IMR-90 (cell line): ENCODE data around the gene SSBP3. TPM values are rescaled to one million over a fixed set of nuclear protein-coding genes. Genes with fewer than 3 reads are reported as not detected.

Experiments
- ATAC-seq: fragments of 200-7000 bp; cut with Tn5 transposase; 2 replicates; pipeline ENCODE4 v1.9.1; 2020; ENCODE audit warnings: low read depth, mild to moderate bottlenecking, moderate library complexity
- BruUV-seq: library from RNA; stranded (reverse); fragments of 400-500 nt; replicated peaks from 2 replicates; lab custom pipeline; 2021; lab: Mats Ljungman, UMichigan
- CTCF ChIA-PET: fragments of 300-600 bp; formaldehyde crosslinking; extraction: SDS; loops from one replicate; lab custom pipeline; 2021; ENCODE audit warnings: antibody characterized with exemption; lab: Yijun Ruan, JAX
- POLR2A ChIA-PET: fragments of 300-600 bp; sonication (Branson Sonifier 250); formaldehyde crosslinking; loops from one replicate; lab custom pipeline; 2022; ENCODE audit warnings: antibody characterized with exemption; ENCODE audit not compliant: unreplicated experiment; lab: Charles Lee
- DNase-seq: peaks from one replicate; pipeline ENCODE4 v3.0.0; 2013
- H2AFZ ChIP-seq: replicated peaks from 2 replicates; pipeline ENCODE3; 2013; ENCODE audit warnings: low read length, mild to moderate bottlenecking; ENCODE audit not compliant: poor library complexity
- H2AK5ac ChIP-seq: 2 replicates; pipeline ENCODE4 v1.6.1; 2013; ENCODE audit warnings: low read depth, low read length, inconsistent platforms
- H2AK9ac ChIP-seq: replicated peaks from 2 replicates; pipeline ENCODE3; 2013; ENCODE audit warnings: mild to moderate bottlenecking, low read depth, low read length, moderate library complexity; ENCODE audit not compliant: poor library complexity
- H2BK120ac ChIP-seq: 2 replicates; pipeline ENCODE4 v1.6.1; 2013; ENCODE audit warnings: low read depth, low read length, inconsistent platforms
- H2BK15ac ChIP-seq: 3 replicates; pipeline ENCODE4 v1.6.1; 2013; ENCODE audit warnings: low read depth, low read length, inconsistent platforms
- H2BK20ac ChIP-seq: 2 replicates; pipeline ENCODE4 v1.6.1; 2013; ENCODE audit warnings: low read depth, mild to moderate bottlenecking, inconsistent platforms, low read length, moderate library complexity
- H2BK5ac ChIP-seq: 2 replicates; pipeline ENCODE4 v1.6.1; 2013; ENCODE audit warnings: mild to moderate bottlenecking, low read depth, low read length, inconsistent platforms; ENCODE audit not compliant: poor library complexity, severe bottlenecking
- H3K14ac ChIP-seq: replicated peaks from 2 replicates; pipeline ENCODE4 v1.6.1; 2013; ENCODE audit warnings: low read depth, low read length, inconsistent platforms
- H3K18ac ChIP-seq: 2 replicates; pipeline ENCODE4 v1.6.1; 2013; ENCODE audit warnings: low read depth, low read length, control low read depth
- H3K23ac ChIP-seq: 2 replicates; pipeline ENCODE4 v1.6.1; 2013; ENCODE audit warnings: low read depth, low read length, inconsistent platforms
- H3K27ac ChIP-seq: 2 replicates; pipeline ENCODE4 v1.5.1; 2013; ENCODE audit warnings: mild to moderate bottlenecking, control low read depth, low read length; ENCODE audit not compliant: insufficient read depth
- H3K27me3 ChIP-seq: 2 replicates; pipeline ENCODE4 v1.6.1; 2013; ENCODE audit warnings: low read length; ENCODE audit not compliant: control insufficient read depth, insufficient read depth
- H3K36me3 ChIP-seq: 2 replicates; pipeline ENCODE4 v1.6.1; 2013; ENCODE audit warnings: low read length, mixed read lengths; ENCODE audit not compliant: control insufficient read depth, insufficient read depth
- H3K4ac ChIP-seq: 2 replicates; pipeline ENCODE4 v1.6.1; 2013; ENCODE audit warnings: low read depth, low read length, inconsistent platforms
- H3K4me1 ChIP-seq: 2 replicates; pipeline ENCODE4 v1.6.1; 2013; ENCODE audit warnings: low read length, mixed read lengths; ENCODE audit not compliant: control insufficient read depth, insufficient read depth
- H3K4me2 ChIP-seq: 2 replicates; pipeline ENCODE4 v1.6.1; 2013; ENCODE audit warnings: low read depth, mild to moderate bottlenecking, control low read depth, low read length, moderate library complexity
- H3K4me3 ChIP-seq: 2 replicates; pipeline ENCODE4 v1.5.1; 2013; ENCODE audit warnings: low read depth, mild to moderate bottlenecking, control low read depth, low read length, moderate library complexity; ENCODE audit not compliant: insufficient read depth
- H3K56ac ChIP-seq: 2 replicates; pipeline ENCODE4 v1.6.1; 2013; ENCODE audit warnings: low read length, inconsistent platforms; ENCODE audit not compliant: insufficient read depth; ENCODE audit errors: extremely low read depth
- H3K79me1 ChIP-seq, 2 experiments: 2 replicates each; pipeline ENCODE4 v1.6.1; 2013; ENCODE audit warnings: low read length in 2 of 2, inconsistent platforms in 1 of 2, low read depth in 1 of 2
- H3K9ac ChIP-seq: 2 replicates; pipeline ENCODE4 v1.6.1; 2013; ENCODE audit warnings: low read depth, low read length, control low read depth
- H3K9me1 ChIP-seq: 2 replicates; pipeline ENCODE4 v1.6.1; 2013; ENCODE audit warnings: low read length, inconsistent platforms; ENCODE audit not compliant: insufficient read depth
- H3K9me3 ChIP-seq: 2 replicates; pipeline ENCODE4 v1.6.1; 2013; ENCODE audit warnings: low read length; ENCODE audit not compliant: control insufficient read depth, insufficient read depth
- H4K20me1 ChIP-seq: 2 replicates; pipeline ENCODE4 v1.6.1; 2013; ENCODE audit warnings: low read length, inconsistent platforms; ENCODE audit not compliant: insufficient read depth
- H4K5ac ChIP-seq: 2 replicates; pipeline ENCODE4 v1.6.1; 2013; ENCODE audit warnings: mild to moderate bottlenecking, low read depth, low read length, control low read depth
- H4K8ac ChIP-seq, 2 experiments: 2 replicates each; pipeline ENCODE4 v1.6.1; 2013; ENCODE audit warnings: low read depth in 2 of 2, low read length in 2 of 2, control low read depth in 1 of 2, inconsistent platforms in 1 of 2
- H4K91ac ChIP-seq: 2 replicates; pipeline ENCODE4 v1.6.1; 2013; ENCODE audit warnings: low read depth, low read length, inconsistent platforms; ENCODE audit not compliant: insufficient read depth
- MAFK ChIP-seq: IDR thresholded peaks from 2 replicates; pipeline ENCODE4 v1.6.1; 2012; ENCODE audit warnings: low read depth, low read length, improper control_type of control experiment
- WGBS, 2 experiments: methylation state at CpG; one replicate each; pipeline versions ENCODE4 v1.1.5 to v1.1.7; 2013; ENCODE audit warnings: missing lambda C conversion rate in 2 of 2; ENCODE audit not compliant: insufficient read length in 1 of 2; ENCODE audit errors: extremely low coverage in 2 of 2; 5-methylcytosine and 5-hydroxymethylcytosine counted together
- dilution Hi-C: fragments of 300-500 bp; cut with HindIII; formaldehyde crosslinking; loops from one replicate; pipeline ENCODE4 v1.14.3; 2018; ENCODE audit warnings: low sequenced_read_pairs; ENCODE audit not compliant: unreplicated experiment
- in situ Hi-C: fragments of 300-500 bp; cut with MboI; formaldehyde crosslinking; loops from 3 replicates; pipeline ENCODE4 v1.14.3; 2019; ENCODE audit warnings: low sequenced_read_pairs, inconsistent platforms, mixed read lengths
- intact Hi-C: fragments of 100-400 bp; cut with micrococcal nuclease; formaldehyde crosslinking; loops from 2 replicates; pipeline ENCODE4 v1.10.0; 2022
- polyA plus RNA-seq, 3 experiments: library from polyadenylated mRNA; depleted of rRNA; stranded (reverse); fragments of >200 nt; gene quantifications; 2 replicates each; pipeline ENCODE4 v1.2.3, GENCODE V29; 2012; ENCODE audit warnings: low replicate concordance in 1 of 3
- total RNA-seq: library from RNA; depleted of rRNA; stranded (reverse); fragments of >200 nt; gene quantifications from 2 replicates; pipeline ENCODE4 v1.2.3, GENCODE V29; 2012

Gene SSBP3
- total and polyA plus RNA-seq, 2 of the 4 experiments (the other 2 are of a cell fraction) = 10.9 to 39.6 TPM

- Histone ChIP-seq H3K9ac (no peak overlapping the region), H3K18ac (no peak overlapping the region), H4K5ac (no peak overlapping the region), H4K8ac (no peak overlapping the region), H2BK20ac (no peak overlapping the region), H2BK15ac (no peak overlapping the region), H3K4me2 (no peak overlapping the region), H3K36me3 (no peaks in the 10 kb centered on the region), H3K4me3 (no peak overlapping the region), H3K79me1 (no peaks in the 10 kb centered on the region), H3K14ac (no peak overlapping the region), H3K27me3 (peaks cover 2% of the 10 kb centered on the region; the same call in 1 of the 2 replicates), H3K23ac (no peak overlapping the region), H3K4me1 (no peaks in the 10 kb centered on the region), H2AK5ac (no peak overlapping the region), H4K20me1 (no peaks in the 10 kb centered on the region), H2AK9ac (no peak overlapping the region), H2AFZ (no peak overlapping the region), H2BK5ac (no peak overlapping the region), H4K91ac (no peak overlapping the region), H3K9me3 (no peaks in the 10 kb centered on the region), H3K27ac (no peak overlapping the region), H2BK120ac (no peak overlapping the region), H3K9me1 (no peaks in the 10 kb centered on the region), H3K56ac (no peak overlapping the region), H3K4ac (no peak overlapping the region)
- ATAC-seq (no peak), DNase-seq (no peak)
- BruUV-seq = no TSS peak
- CTCF ChIA-PET = no interaction called here
- in situ Hi-C loops = no loop called here
- intact Hi-C loops = no loop called here
- POLR2A ChIA-PET = interaction anchor here (0.7 kb wide), 1 partner anchor 151 kb away, joined by 6 read pairs; no protein-coding TSS in a partner anchor
- TF ChIP-seq MAFK = no peak
- dilution Hi-C loops = no loop called here
- WGBS, 2 experiments = no CpG with 5 or more reads among the region's 2 CpGs
These were observed 36.0 kb upstream of the SSBP3 start for GRCh38 chr1:54442185-54442584.
